Gastrocnemius medialis (tissue), 4 donors: Measurements from ENCODE around the gene CACNA1H. TPM values are rescaled to one million over a fixed set of nuclear protein-coding genes. Genes with fewer than 3 reads are reported as not detected.
A peak's percentile ranks its signal among the peaks of the same experiment; 100 is the strongest.

Experiments
- ATAC-seq, 2 donors: fragments of 150-250 bp; one replicate each; pipeline ENCODE4 v1.9.1; 2016
- DNase-seq, 2 donors: peaks; one replicate each; pipeline ENCODE4 v3.0.0-alpha.2; 2019
- H3K27ac ChIP-seq, 4 donors: fragments of 200-600 bp; sonication (generic); 1 replicate in 1 of 4; 2 replicates in 3 of 4; pipeline ENCODE4 v1.5.1; 2016 to 2018; ENCODE audit warnings: mild to moderate bottlenecking in 2 of 4, moderate library complexity in 1 of 4
- H3K27me3 ChIP-seq, 3 donors: fragments of 200-600 bp; sonication (generic) in 2 of 3; 1 replicate in 1 of 3; 2 replicates in 2 of 3; pipeline versions ENCODE4 v1.5.1 to v1.6.0; 2016 to 2019; ENCODE audit warnings: mild to moderate bottlenecking in 1 of 3, moderate library complexity in 1 of 3
- H3K36me3 ChIP-seq, 2 donors: fragments of 200-600 bp; sonication (generic) in 1 of 2; one replicate each; pipeline ENCODE4 v1.5.1; 2017 to 2018
- H3K4me1 ChIP-seq, 2 donors: fragments of 200-600 bp; sonication (generic) in 1 of 2; one replicate each; pipeline ENCODE4 v1.5.1; 2016 to 2017; ENCODE audit warnings: mild to moderate bottlenecking in 2 of 2
- H3K4me3 ChIP-seq, 4 donors: fragments of 200-600 bp; sonication (generic) in 3 of 4; 1 replicate in 1 of 4; 2 replicates in 3 of 4; pipeline ENCODE4 v1.5.1; 2016 to 2019; ENCODE audit warnings: mild to moderate bottlenecking in 2 of 4
- H3K9me3 ChIP-seq, 3 donors: fragments of 200-600 bp; sonication (generic) in 2 of 3; 1 replicate in 1 of 3; 2 replicates in 2 of 3; pipeline ENCODE4 v1.5.1; 2016 to 2019
- CTCF ChIP-seq, 5 experiments: fragments of 450-650 bp in 3 of 5; fragments of 200-600 bp in 2 of 5; sonication (generic) in 2 of 5; IDR thresholded peaks in 4 of 5; conservative IDR thresholded peaks in 1 of 5; 1 replicate in 4 of 5; 2 replicates in 1 of 5; pipeline ENCODE4 v1.5.1; 2016 to 2019; ENCODE audit warnings: antibody characterized with exemption in 5 of 5, mild to moderate bottlenecking in 3 of 5, moderate library complexity in 3 of 5
- POLR2A ChIP-seq, 2 donors: fragments of 450-650 bp; IDR thresholded peaks; one replicate each; pipeline ENCODE4 v1.6.1; 2017; ENCODE audit warnings: antibody characterized with exemption in 2 of 2, mild to moderate bottlenecking in 2 of 2, moderate library complexity in 2 of 2
- in situ Hi-C, 4 donors: fragments of 200-750 bp; cut with MboI; loops; one replicate each; pipeline versions ENCODE4 v1.15.0 to v1.8.0; 2017; ENCODE audit warnings: low sequenced_read_pairs in 4 of 4
- intact Hi-C: fragments of 100-400 bp; cut with DNase I; formaldehyde crosslinking; loops from one replicate; pipeline ENCODE4 v1.15.1; 2023; ENCODE audit warnings: low total_unique reads
- total RNA-seq, 4 donors: library from RNA; depleted of rRNA; stranded (reverse); fragments of >200 nt; gene quantifications; one replicate each; pipeline versions ENCODE4 v1.1.0 to v1.2.3, GENCODE V29; 2016

The CACNA1H gene
- total RNA-seq, 4 donors from 2014 or later, result 3.7 to 12.8 (median 4.5) TPM

GRCh38 chr16:1152123-1152638 lies 725 bp upstream of the CACNA1H start:
- no peaks in the 10 kb centered on the region for H3K9me3 ChIP-seq
- intact Hi-C loops, result no loop called here
- H3K27me3 ChIP-seq, result peaks cover 66 to 84% (median 83%) of the 10 kb centered on the region in 3 donors
- in situ Hi-C loops, result no loop called here
- H3K36me3 ChIP-seq, result no peaks in the 10 kb centered on the region
- no peak for ATAC-seq
- H3K27ac ChIP-seq, result no peak overlapping the region
- TF ChIP-seq POLR2A (IDR thresholded peaks at IDR 0.05) (no peak), CTCF (IDR thresholded peaks at IDR 0.05 in 4 of 5, conservative IDR thresholded peaks at IDR 0.05 in 1 of 5) (no peak)
- H3K4me3 ChIP-seq, result peak overlapping the region in 1 of 4 donors; percentile 31
- H3K4me1 ChIP-seq, result no peaks in the 10 kb centered on the region
- no peak for DNase-seq

- no peaks in the 10 kb centered on the region for H3K36me3 ChIP-seq
- peak overlapping the region in 3 of 4 donors; percentile 2 to 34 (median 28) for H3K4me3 ChIP-seq
- intact Hi-C loops, result no loop called here
- ATAC-seq (no peak), DNase-seq (no peak)
- no peaks in the 10 kb centered on the region for H3K9me3 ChIP-seq
- no peak for TF ChIP-seq CTCF (IDR thresholded peaks at IDR 0.05 in 4 of 5, conservative IDR thresholded peaks at IDR 0.05 in 1 of 5)
- no peak for TF ChIP-seq POLR2A (IDR thresholded peaks at IDR 0.05)
- H3K27ac ChIP-seq, result peak overlapping the region in 3 of 4 donors; percentile 30 to 68 (median 51)
- H3K4me1 ChIP-seq, result no peaks in the 10 kb centered on the region
- in situ Hi-C loops, result no loop called here
- peaks cover 67 to 86% (median 85%) of the 10 kb centered on the region in 3 donors for H3K27me3 ChIP-seq
These were observed 714 bp downstream of the CACNA1H start for GRCh38 chr16:1153480-1154160.

GRCh38 chr16:1154291-1154886 lies 1.5 kb downstream of the CACNA1H start:
- TF ChIP-seq CTCF (IDR thresholded peaks at IDR 0.05 in 4 of 5, conservative IDR thresholded peaks at IDR 0.05 in 1 of 5) (no peak), POLR2A (IDR thresholded peaks at IDR 0.05) (no peak)
- Histone ChIP-seq H3K4me3 (peak overlapping the region; percentile 2 to 34 (median 26)), H3K36me3 (no peaks in the 10 kb centered on the region), H3K9me3 (no peaks in the 10 kb centered on the region), H3K4me1 (no peaks in the 10 kb centered on the region), H3K27me3 (peaks cover 67 to 84% (median 83%) of the 10 kb centered on the region in 3 donors), H3K27ac (peak overlapping the region; percentile 22 to 68 (median 47))
- DNase-seq (no peak), ATAC-seq (no peak)
- intact Hi-C loops (no loop called here), in situ Hi-C loops (no loop called here)

- H3K4me3 ChIP-seq, result peak overlapping the region; percentile 2 to 34 (median 26)
- no peaks in the 10 kb centered on the region for H3K36me3 ChIP-seq
- DNase-seq (no peak), ATAC-seq (no peak)
- H3K9me3 ChIP-seq, result no peaks in the 10 kb centered on the region
- in situ Hi-C loops, result no loop called here
- H3K4me1 ChIP-seq, result no peaks in the 10 kb centered on the region
- peaks cover 70 to 85% (median 84%) of the 10 kb centered on the region in 3 donors for H3K27me3 ChIP-seq
- peak overlapping the region; percentile 22 to 68 (median 47) for H3K27ac ChIP-seq
- intact Hi-C loops, result no loop called here
- no peak for TF ChIP-seq CTCF (IDR thresholded peaks at IDR 0.05 in 4 of 5, conservative IDR thresholded peaks at IDR 0.05 in 1 of 5)
- no peak for TF ChIP-seq POLR2A (IDR thresholded peaks at IDR 0.05)
These were observed 2.0 kb downstream of the CACNA1H start for GRCh38 chr16:1154887-1155331.
